Hepatocyte (in vitro differentiated cells): ENCODE data around the gene RRAGB.

Source experiments
- EZH2phosphoT487 ChIP-seq: fragments of 200-600 bp; sonication (generic); IDR thresholded peaks from one replicate; pipeline ENCODE4 v1.6.1; 2018; ENCODE audit warnings: antibody characterized with exemption, mild to moderate bottlenecking, low read depth, moderate library complexity; ENCODE audit not compliant: unreplicated experiment, severe bottlenecking
- TF ChIP-seq, protein P1 (sequence below): fragments of 200-600 bp; sonication (generic); IDR thresholded peaks from 2 replicates; pipeline ENCODE4 v1.5.1; 2016; ENCODE audit warnings: antibody characterized with exemption, mild to moderate bottlenecking; ENCODE audit not compliant: poor library complexity

DNA sequence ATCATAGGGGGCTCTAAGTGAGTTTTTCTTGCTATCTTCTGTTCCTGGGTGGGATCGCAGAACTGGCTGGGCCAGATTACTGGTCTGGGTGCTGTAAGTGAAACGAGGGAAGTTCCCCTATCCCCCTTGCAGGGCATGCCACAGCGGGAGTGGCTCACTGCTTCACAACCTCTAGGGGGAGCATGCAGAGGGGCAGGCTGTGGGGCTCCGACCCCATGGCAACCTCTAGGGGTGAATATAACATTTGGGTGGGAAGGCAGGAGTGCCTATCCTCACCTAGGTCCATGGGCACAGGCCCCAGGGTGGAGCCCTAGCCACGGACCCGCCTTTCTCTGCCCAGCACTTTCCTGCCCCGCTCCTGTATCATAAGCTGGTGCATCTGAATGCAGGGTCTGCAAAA is 1.7 kb upstream of the RRAGB start:
- no peak for TF ChIP-seq EZH2phosphoT487
- TF ChIP-seq, protein P1, sequence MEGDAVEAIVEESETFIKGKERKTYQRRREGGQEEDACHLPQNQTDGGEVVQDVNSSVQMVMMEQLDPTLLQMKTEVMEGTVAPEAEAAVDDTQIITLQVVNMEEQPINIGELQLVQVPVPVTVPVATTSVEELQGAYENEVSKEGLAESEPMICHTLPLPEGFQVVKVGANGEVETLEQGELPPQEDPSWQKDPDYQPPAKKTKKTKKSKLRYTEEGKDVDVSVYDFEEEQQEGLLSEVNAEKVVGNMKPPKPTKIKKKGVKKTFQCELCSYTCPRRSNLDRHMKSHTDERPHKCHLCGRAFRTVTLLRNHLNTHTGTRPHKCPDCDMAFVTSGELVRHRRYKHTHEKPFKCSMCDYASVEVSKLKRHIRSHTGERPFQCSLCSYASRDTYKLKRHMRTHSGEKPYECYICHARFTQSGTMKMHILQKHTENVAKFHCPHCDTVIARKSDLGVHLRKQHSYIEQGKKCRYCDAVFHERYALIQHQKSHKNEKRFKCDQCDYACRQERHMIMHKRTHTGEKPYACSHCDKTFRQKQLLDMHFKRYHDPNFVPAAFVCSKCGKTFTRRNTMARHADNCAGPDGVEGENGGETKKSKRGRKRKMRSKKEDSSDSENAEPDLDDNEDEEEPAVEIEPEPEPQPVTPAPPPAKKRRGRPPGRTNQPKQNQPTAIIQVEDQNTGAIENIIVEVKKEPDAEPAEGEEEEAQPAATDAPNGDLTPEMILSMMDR, result no peak
